ENCODE data around the gene CYP21A2.

- no peak for TF ChIP-seq CTCF (conservative IDR thresholded peaks at IDR 0.05)
- TF ChIP-seq EZH2 (IDR thresholded peaks at IDR 0.05; ENCODE audit: low read depth), result no peak
Measured at GRCh38 chr6:32064706-32065105, 26.5 kb downstream of the CYP21A2 start.

Measured in PC-9 (cell line).